Measurements from ENCODE around the gene UFSP1. TPM values are rescaled to one million over a fixed set of nuclear protein-coding genes. Genes with fewer than 3 reads are reported as not detected.
"Not testable (repeated sequence)": the region's sequence is repeated elsewhere in the genome, so short reads cannot be mapped to it uniquely, and the experiment has no call there.

The UFSP1 gene
- 4.6 TPM for total RNA-seq

GRCh38 chr7:100888988-100889750 is at the start of gene UFSP1:
Gene UFSP1 (minus strand): TSS chr7:100889715. CDS start chr7:100889271, 444 bp downstream.
- DNase-seq (ENCODE audit: low spot score) = no peak

- DNase-seq (ENCODE audit: low spot score) = not testable (repeated sequence)
Observed at GRCh38 chr7:100936167-100936566, 46.7 kb upstream of the UFSP1 start.

DNA sequence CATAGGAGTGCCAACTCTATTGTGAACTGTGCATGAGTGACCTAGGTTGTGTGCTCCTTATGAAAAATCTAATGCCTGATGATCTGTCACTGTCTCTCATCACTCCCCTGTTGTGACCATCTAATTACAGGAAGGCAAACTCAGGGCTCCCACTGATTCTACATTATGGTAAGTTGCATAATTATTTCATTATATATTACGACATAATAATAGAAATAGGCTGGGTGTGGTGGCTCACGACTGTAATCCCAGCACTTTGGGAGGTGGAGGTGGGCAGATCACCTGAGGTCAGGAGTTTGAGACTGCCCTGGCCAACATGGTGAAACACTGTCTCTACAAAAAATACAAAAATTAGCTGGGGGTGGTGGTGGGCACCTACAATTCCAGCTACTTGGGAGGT is 45.9 kb upstream of the UFSP1 start:
- DNase-seq (ENCODE audit: low spot score) = not testable (repeated sequence)

DNA sequence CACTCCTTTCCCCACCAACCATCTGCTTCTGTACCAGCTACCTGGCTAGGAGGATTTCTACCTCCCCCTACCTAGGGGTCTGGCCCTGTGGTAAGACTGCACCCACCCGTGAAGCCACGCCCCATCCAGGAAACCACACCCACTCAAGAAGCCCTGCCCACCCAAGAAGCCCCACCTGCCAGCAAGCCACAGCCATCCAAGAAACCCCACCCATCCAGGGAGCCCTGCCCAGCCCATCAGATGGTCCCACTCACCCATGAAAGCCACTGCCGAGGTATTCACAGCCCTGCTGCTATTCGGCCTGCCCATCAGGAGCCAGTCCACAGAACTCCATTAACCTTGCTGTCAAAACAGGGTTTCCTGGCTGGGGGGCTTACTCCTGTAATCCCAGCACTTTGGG is 44.2 kb upstream of the UFSP1 start:
- no peak for DNase-seq (ENCODE audit: low spot score)

DNA sequence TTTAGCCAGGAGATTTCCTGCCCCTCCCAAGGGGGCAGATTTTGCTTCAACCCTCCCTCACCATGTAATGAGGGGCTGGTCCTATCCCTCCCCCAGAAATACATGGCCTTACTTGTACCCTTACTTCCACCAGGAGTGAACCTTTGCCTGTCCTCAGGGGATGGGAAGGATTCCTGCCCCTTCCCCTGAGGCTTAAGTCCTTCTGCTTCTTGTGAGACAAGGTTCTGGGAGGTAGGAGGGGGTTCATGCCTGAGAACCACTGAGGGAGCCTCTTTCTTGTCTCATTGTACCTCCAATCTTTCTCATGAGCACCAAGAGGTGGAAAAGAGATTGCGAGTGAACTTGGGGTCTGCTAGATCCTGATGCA is 40.3 kb upstream of the UFSP1 start:
- no peak for DNase-seq (ENCODE audit: low spot score)

DNA sequence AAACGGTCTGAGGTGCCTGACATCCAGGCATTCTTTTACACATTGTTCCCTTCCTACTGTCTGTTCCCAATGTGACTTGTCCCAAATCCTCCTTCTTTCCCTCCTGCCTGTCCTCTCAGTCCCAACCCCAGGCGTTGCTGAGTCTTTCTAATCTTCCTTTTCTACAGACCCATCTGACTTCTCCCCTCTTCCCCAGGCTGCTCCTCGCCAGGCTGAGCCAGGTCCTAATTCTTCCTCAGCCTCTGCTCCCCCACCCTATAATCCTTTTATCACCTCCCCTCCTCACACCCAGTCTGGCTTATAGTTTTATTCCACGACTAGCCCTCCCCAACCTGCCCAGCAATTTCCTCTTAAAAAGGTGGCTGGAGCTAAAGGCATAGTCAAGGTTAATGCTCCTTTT is 34.1 kb upstream of the UFSP1 start:
- DNase-seq (ENCODE audit: low spot score) = not testable (repeated sequence)

- DNase-seq (ENCODE audit: low spot score) = no peak
Observed at GRCh38 chr7:100921039-100921438, 31.5 kb upstream of the UFSP1 start.

DNA sequence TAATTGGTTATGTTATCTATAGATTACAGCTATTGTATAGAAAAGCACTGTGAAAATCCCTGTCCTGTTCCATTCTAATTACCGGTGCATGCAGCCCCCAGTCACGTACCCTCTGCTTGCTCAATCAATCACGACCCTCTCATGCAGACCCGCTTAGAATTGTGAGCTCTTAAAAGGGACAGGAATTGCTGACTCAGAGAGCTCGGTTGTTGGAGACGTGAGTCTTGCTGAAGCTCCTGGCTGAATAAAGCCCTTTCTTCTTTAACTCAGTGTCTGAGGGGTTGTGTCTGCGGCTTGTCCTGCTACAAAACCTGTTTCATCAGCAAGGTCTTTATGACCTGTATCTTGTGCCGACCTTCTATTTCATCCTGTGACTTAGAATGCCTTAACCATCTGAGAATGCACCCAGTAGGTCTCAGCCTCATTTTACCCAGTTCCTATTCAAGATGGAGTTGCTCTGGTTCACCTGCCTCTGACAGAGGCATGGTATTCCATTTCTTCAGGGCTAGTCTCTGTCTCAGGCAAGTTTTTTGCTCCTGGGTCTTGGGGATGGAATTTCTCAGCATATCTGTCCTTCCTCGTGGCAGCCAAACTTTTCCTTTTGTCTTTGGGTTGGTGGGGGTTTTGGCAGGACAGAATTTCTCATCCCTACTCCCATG is 30.4 kb upstream of the UFSP1 start:
- not testable (repeated sequence) for DNase-seq (ENCODE audit: low spot score)

GRCh38 chr7:100919335-100919734 is 29.8 kb upstream of the UFSP1 start:
- not testable (repeated sequence) for DNase-seq (ENCODE audit: low spot score)

- no peak for DNase-seq (ENCODE audit: low spot score)
Observed at GRCh38 chr7:100914879-100915447, 25.4 kb upstream of the UFSP1 start.

GRCh38 chr7:100914208-100914878 is 24.8 kb upstream of the UFSP1 start:
- DNase-seq (ENCODE audit: low spot score) = no peak

DNA sequence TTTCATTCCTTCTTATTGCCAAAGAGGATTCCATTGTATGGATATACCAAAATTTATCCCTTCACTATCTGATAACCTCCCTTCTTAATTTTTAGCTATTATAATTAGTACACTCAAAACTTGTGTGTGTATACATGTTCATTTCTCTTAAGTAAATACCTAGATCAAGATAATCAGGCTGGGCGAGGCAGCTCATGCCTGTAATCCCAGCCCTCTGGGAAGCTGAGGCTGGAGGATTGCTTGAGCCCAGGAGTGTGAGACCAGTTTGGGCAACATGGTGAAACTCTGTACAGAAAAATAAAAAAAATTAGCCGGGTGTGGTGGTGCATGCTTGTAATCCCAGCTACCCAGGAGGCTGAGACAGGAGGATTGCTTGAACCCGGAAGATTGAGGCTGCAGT is 22.0 kb upstream of the UFSP1 start:
- DNase-seq (ENCODE audit: low spot score) = no peak

- not testable (repeated sequence) for DNase-seq (ENCODE audit: low spot score)
Observed at GRCh38 chr7:100910443-100910842, 20.9 kb upstream of the UFSP1 start.

DNA sequence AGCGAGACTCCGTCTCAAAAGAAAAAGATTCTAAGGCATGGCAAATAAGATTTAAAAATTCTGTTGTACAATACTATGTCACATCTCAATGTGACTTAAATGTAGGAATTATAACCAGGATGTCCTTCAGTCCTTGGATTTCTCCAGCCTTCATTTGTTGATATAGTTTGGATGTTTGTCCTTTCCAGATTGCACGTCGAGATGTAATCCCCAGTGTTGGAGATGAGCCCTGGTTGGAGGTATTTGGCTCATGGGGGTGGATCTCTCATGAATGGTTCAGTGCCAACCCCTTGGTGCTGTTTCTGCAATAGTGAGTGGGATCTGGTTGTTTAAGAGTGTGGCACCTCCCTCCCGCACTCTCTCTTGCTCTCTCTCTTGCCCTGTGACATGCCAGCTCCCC is 19.0 kb upstream of the UFSP1 start:
- no peak for DNase-seq (ENCODE audit: low spot score)

- no peak for DNase-seq (ENCODE audit: low spot score)
Observed at GRCh38 chr7:100902638-100903037, 13.1 kb upstream of the UFSP1 start.

- no peak for DNase-seq (ENCODE audit: low spot score)
Observed at GRCh38 chr7:100901921-100902332, 12.4 kb upstream of the UFSP1 start.

- DNase-seq (ENCODE audit: low spot score) = no peak
Observed at GRCh38 chr7:100900978-100901377, 11.5 kb upstream of the UFSP1 start.

DNA sequence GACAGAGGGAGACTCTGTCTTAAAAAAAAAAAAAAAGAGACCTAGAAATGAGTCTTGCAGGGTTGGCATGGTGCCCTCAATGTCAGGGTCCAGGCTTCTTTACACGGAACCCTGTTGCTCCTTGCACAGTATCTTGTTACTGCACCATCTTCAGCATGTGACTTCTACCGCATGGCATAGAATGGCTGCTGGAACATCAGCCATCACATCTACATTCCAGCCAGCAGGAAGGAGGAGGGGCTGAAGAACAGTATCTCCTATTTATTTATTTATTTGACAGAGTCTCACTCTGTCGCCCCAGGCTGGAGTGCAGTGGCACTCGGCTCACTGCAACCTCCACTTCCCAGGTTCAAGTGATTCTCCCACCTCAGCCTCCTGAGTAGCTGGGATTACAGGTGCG is 9.9 kb upstream of the UFSP1 start:
- DNase-seq (ENCODE audit: low spot score) = no peak

- no peak for DNase-seq (ENCODE audit: low spot score)
Observed at GRCh38 chr7:100897772-100898454, 8.4 kb upstream of the UFSP1 start.

DNA sequence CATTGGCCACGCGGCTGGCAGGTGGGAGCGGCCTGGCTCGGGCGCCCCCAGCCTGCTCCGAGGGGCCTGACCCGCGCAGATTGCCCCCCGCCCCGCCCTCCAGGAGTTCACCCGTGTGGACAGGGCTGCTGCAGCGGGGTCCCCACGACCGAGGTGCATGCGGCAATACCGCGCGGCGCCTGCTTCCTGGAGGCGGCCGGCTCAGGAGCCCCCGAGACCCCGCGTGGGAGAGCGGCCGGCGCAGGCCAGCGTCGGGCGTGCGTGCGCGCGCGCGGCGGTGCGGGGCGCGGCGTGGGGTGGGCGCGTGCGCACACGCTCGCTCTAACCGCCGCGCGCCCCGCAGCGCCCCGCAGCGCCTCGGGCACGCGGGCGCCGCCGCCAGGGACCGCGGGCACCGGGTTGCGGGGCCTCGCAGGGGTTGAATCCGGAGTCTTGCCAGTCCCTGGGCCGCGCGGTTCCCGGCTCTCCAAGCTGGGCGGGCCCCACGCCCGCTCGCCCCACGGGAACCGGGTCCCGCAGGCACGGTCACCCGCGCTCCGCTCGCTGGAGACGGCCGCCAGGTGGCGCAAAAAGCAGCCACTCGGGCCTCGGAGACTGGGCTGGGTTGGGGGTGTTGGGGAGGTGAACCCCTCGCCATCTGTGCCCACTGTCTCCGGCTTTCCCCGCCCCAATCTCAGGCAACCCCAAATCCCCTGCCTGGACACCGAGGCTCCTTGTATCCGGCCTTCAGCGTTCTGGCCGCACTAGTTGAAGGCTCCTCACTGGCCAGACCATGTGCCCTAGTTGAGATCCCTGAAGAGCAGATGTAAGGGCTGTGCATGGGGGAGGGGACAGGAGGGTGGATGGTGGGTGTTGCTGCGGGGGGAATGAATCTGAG is 7.5 kb upstream of the UFSP1 start:
- DNase-seq (ENCODE audit: low spot score) = peak; percentile 64
